Eye (tissue), 1 donor: Measurements from ENCODE around the gene RASA4B.

Source experiments
- DNase-seq: peaks from one replicate; pipeline ENCODE4 v3.0.0-alpha.2; 2015

The RASA4B gene

DNA sequence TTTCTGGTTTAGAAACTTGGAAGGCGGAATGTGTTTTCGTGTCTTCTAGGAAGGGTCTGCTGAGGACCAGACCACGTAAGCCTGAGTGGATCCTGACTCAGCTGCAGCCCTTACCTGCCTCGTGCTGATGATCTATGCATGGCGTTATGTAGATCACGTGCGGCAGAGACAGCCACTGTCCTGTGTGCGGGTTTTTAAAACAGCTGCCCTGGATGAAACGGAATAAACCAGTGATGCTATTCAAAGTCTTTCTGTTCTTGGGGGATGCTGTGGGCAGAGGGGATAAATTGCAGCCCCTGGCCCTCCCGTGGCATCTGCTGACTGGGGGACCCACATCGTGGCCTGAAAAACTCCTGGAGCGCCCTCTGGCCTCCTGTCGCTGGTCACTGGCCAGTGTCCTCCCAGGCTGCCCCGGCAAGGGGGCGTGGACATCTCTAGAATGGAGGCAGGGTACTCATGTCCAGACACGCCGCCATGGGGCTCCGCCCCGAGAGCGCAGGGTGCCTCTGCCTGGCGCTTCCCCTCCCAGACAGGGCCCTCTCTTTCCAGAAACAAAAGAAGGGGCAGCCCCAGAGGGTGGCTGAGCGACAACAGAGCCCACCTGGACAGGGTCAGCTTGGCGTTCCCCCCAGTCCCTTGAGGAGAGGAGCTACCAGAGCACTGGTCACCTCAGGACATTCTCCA is 66.1 kb downstream of the RASA4B start:
- peak; percentile 52 for DNase-seq

DNA sequence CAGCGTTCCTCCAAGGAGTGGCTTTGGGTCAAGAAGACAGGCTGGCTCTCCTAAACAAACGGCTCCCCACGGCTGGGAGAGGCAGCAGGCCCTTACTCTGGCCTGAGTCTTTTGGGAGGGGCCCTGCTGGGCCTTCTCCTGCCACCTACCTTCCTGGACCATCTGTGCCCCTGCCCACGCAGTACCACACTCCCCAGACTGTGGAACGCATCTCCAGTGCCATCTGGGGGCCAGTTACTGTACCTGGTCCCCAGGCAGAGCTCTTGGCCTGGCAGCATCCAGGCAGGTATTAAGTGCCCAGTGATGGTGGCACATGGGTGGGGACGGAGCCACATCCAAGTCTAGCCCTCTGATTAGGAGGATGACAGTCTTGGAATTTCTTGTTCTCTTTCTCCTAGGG is 67.3 kb downstream of the RASA4B start:
- DNase-seq, result no peak

DNA sequence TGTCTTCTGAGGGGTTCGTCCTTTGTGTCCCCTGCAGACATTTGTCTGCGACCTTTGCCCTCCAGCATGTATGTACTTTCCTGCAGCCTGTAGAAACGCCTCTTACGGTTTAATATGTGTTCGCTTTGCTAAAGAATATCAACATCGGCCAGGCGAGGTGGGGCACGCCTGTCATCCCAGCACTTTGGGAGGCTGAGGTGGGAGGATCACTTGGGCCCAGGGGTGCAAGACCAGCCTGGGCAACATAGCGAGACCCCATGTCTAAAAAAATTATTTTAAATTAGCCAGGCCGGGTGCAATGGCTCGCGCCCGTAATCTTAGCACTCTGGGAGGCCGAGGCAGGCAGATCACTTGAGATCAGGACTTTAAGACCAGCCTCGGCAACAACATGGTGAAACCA is 68.4 kb downstream of the RASA4B start:
- DNase-seq, result no peak

DNA sequence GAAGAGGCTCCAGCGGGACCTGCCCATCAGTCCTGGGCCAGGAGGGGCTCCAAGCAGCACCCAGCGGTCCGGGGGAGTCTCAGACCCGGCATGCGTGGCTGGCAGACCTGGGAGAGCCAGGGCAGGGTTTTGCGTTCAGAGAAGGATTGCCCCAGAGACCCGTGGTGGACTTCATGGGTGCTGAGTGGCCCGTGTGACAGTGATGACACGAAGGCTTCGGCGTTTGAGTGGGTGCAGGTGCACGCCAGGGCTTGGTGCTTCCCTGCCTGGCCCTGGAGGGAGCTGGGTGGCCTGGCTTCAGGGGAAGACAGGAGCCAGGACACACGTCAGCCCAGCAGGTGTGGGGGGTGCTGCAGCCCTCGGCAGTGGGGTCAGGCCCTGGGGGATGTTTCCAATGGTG is 70.3 kb downstream of the RASA4B start:
- no peak for DNase-seq

DNA sequence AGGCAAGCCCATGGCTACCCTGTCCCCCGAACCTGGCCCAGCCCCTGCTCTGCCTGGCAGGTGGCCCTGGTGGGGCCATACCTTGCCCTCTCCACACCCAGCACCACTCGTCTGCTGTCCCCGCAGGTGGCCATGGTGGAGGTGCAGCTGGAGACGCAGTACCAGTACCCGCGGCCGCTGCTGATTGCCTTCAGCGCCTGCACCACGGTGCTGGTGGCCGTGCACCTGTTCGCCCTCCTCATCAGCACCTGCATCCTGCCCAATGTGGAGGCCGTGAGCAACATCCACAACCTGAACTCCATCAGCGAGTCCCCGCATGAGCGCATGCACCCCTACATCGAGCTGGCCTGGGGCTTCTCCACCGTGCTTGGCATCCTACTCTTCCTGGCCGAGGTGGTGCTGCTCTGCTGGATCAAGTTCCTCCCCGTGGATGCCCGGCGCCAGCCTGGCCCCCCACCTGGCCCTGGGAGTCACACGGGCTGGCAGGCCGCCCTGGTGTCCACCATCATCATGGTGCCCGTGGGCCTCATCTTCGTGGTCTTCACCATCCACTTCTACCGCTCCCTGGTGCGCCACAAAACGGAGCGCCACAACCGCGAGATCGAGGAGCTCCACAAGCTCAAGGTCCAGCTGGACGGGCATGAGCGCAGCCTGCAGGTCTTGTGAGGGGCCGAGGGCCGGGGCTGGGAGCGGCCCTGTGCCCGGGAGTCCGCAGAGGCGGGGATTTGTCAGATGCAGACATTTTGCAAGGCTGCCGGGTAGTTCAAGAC is 71.0 kb downstream of the RASA4B start:
- no peak for DNase-seq

DNA sequence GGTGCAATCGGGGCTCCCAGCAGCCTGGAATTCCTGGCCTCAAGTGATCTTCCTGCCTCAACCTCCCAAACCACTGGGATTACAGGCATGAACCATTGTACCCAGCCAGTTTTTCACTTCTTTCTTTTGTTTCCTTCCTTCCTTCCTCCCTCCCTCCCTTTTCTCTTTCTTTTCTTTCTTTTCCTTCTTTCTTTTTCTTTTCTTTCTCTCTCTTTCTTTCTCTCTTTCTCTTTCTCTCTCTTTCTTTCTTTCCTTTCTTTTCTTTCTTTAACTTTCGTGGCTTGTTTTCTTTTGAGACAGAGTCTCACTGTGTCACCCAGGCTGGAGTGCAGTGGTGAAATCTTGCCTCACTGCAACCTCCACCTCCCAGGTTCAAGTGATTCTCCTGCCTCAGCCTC is 71.9 kb downstream of the RASA4B start:
- DNase-seq, result no peak

DNA sequence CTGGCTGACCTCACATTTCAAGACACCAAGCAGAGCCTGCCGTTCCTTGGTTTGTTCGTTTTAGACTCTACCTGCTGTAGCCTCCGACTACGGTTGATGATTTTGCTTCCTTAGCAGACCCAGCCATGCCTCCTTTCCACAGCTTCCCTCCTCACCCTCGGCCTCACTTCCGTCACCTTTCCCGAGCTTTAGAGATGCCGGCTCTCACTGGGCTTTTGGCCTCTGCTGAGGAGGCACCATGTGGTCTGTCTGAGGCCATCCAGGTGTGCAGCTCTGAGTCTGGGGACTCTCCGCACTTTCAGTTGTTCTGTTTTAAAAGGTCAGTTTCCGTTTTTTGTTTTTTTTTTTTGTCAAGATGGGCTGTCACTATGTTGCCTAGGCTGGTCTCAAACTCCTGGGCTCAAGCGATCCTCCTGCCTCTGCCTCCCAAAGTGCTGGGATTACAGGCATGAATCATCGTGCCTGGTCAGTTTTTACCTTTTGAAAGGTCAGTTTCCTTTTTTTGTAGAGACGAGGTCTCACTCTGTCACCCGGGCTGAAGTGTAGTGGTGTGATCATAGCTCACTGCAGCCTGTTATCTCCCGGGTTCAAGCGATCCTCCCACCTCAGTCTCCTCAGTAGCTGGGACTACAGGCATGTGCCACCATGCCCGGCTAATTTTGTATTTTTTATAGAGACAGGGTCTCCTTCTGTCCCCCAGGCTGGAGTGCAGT is 72.5 kb downstream of the RASA4B start:
- DNase-seq, result no peak

DNA sequence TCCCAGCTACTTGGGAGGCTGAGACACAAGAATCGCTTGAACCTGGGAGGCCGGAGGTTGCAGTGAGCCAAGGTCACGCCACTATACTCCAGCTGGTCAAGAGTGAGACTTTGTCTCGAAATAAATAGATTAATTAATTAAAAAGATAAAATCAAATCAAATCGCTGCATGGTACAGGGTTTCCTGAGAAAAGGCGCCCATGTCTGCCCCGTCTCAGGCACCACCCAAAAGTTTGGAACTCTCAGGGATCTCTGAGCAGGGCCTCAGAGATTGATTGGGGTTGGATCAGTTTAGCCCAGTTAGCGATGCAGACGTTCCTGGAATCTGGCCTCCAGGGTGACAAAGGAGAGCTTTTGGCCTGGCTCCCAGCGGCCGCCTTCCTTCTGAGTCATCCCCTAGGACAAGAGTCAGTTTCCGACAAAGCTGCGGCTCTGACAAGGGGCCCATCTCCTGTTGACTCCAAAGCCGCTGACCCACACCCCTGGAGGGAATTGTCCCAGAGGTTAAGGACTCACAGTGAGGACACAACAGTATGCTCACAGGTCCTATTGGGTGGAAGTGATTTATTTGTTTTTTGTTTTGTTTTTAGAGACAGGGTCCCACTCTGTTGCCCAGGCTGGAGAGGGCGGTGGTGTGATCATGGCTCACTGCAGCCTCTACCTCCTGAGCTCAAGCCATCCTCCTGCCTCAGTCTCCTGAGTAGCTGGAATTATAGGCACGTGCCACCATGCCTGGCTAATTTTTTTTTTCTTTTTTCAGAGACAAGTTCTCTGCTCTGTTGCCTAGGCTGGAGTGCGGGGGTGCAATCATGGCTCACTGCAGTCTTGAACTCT is 77.4 kb downstream of the RASA4B start:
- DNase-seq, result no peak

DNA sequence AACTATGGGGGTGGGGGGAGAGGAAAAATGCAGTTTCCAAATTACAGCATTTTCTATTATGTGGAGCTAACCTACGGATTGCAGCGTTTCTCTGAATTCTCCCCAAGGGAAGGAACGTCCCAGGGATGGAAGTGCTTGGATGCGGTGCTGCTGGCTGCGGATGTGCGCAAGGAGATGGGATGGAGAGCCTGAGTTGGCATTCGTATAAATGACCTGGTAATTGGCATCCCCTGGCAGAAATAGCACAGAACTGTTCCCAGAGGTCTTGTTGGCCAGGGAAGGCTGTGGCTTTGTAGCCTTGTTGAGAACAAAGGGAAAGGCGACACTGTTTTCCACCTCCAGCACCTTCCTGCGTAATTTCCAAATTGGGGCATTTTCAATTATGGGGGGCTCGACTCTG is 81.5 kb downstream of the RASA4B start:
- no peak for DNase-seq

DNA sequence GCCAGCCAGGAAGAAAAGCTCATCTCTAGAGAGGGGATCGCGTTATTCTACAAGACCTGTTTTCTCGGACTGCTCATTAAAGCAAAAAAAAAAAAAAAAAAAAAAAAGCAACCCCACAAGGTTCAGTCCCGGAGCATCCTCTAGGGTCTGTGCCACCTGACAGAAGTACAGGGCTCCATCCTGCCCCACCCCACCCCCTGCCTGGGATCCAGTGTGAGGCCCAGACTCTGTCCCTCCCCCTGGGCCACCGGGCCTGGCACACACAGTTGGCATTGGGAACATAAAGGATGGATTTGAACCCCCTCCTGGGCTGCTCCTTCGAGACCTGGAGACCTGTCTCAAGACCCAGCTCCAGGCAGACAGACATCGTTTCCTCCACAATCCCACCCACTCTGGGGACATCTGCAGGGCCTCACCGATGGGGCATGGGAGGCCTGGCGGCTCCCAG is 83.5 kb downstream of the RASA4B start:
- DNase-seq, result no peak

DNA sequence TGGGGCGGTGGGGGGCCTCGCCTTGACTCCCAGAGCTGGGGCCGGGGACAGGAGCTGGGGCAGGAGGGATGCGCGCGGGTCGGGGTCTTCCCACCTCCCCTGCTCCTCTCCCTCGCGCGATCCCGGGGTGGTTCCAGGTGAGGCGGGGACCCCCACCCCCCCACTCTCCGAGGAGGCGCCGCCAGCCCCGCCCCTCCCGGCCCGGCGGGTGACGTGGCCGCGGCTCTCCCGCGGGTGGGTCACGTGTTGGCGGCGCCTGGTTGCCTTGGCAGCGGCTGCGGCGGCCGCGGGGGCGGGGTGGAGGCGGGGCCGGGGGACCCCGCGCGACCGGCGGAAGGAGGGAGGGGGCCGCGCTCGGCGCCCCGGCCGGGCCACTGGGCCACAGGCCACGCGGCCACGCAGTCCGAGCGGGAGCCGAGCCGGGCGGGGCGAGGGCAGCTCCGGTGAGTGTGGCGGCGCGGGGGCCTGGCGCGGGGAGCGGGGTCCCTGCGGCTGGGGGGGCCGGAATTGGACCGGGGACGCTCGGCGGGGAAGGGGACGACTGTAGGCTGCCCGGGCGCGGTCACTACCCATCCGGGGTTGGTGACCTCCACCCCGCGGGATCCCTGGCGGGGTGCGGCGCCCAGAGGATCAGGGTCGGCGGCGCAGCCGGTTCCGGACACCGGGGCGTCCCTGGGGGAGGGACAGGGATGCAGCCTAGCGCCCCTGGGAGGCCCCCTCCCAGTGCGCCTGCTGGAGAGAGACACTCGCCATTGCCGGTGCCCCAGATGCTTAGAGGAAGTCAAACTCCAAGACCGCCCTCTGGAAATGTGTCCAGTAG is 84.1 kb downstream of the RASA4B start, which contains the start of gene ORAI2:
ORAI2 (plus strand) TSS at position 357 of the 820 bp plus-strand sequence. CDS start 5,382 bp downstream, outside the sequence.
- peak; percentile 84 for DNase-seq
